Keratinocyte (primary cell): ENCODE data around the gene NUP107. TPM values are rescaled to one million over a fixed set of nuclear protein-coding genes. Genes with fewer than 3 reads are reported as not detected.

Experiments
- DNase-seq: peaks from one replicate; pipeline ENCODE4 v3.0.0-alpha.2; 2011; ENCODE audit warnings: low read depth, missing footprints, low spot score
- FAIRE-seq: peaks from 2 replicates; lab custom pipeline; 2011; peaks lifted over from hg19 to GRCh38; lab: Jason Lieb, UNC
- H2AFZ ChIP-seq: 2 replicates; pipeline ENCODE4 v1.6.0; 2012; ENCODE audit warnings: low read length, control low read depth, inconsistent platforms; ENCODE audit not compliant: control insufficient read depth
- H3K27ac ChIP-seq: 2 replicates; pipeline ENCODE4 v1.5.1; 2011; ENCODE audit warnings: low read length; ENCODE audit not compliant: control insufficient read depth, insufficient read depth
- H3K27me3 ChIP-seq: 3 replicates; pipeline ENCODE4 v1.6.0; 2011; ENCODE audit warnings: low read length; ENCODE audit not compliant: control insufficient read depth, insufficient read depth; ENCODE audit errors: extremely low read depth
- H3K36me3 ChIP-seq, 2 experiments: 2 replicates in 1 of 2; 3 replicates in 1 of 2; pipeline ENCODE4 v1.5.1; 2011; ENCODE audit warnings: low read length in 2 of 2, mild to moderate bottlenecking in 1 of 2; ENCODE audit not compliant: control insufficient read depth in 2 of 2, insufficient read depth in 2 of 2; ENCODE audit errors: extremely low read depth in 1 of 2
- H3K4me1 ChIP-seq: 3 replicates; pipeline ENCODE4 v1.5.1; 2011; ENCODE audit warnings: low read length; ENCODE audit not compliant: control insufficient read depth, insufficient read depth; ENCODE audit errors: extremely low read depth
- H3K4me2 ChIP-seq: 3 replicates; pipeline ENCODE4 v1.6.0; 2011; ENCODE audit warnings: low read depth, low read length; ENCODE audit not compliant: control insufficient read depth, insufficient read depth; ENCODE audit errors: extremely low read depth
- H3K4me3 ChIP-seq, 3 experiments: fragments of 200-600 bp in 1 of 3; sonication (generic) in 1 of 3; 2 replicates in 2 of 3; 3 replicates in 1 of 3; pipeline ENCODE4 v1.5.1; 2011 to 2016; ENCODE audit warnings: low read length in 3 of 3, mild to moderate bottlenecking in 3 of 3, control low read depth in 2 of 3, inconsistent platforms in 1 of 3, low read depth in 1 of 3, mixed read lengths in 1 of 3, mixed run types in 1 of 3, moderate library complexity in 1 of 3; ENCODE audit not compliant: control insufficient read depth in 2 of 3, insufficient read depth in 2 of 3; ENCODE audit errors: extremely low read depth in 1 of 3
- H3K79me2 ChIP-seq: 2 replicates; pipeline ENCODE4 v1.6.0; 2012; ENCODE audit warnings: low read length; ENCODE audit not compliant: control insufficient read depth, insufficient read depth
- H3K9ac ChIP-seq: 3 replicates; pipeline ENCODE4 v1.6.0; 2011; ENCODE audit warnings: low read length; ENCODE audit not compliant: control insufficient read depth, insufficient read depth; ENCODE audit errors: extremely low read depth
- H3K9me1 ChIP-seq: 3 replicates; pipeline ENCODE4 v1.6.0; 2011; ENCODE audit warnings: low read length; ENCODE audit not compliant: control insufficient read depth, insufficient read depth; ENCODE audit errors: extremely low read depth
- H3K9me3 ChIP-seq: 2 replicates; pipeline ENCODE4 v1.5.1; 2012; ENCODE audit warnings: low read depth, low read length; ENCODE audit not compliant: control insufficient read depth
- H4K20me1 ChIP-seq: 3 replicates; pipeline ENCODE4 v1.6.0; 2011; ENCODE audit warnings: low read length; ENCODE audit not compliant: control insufficient read depth, insufficient read depth; ENCODE audit errors: extremely low read depth
- CTCF ChIP-seq, 3 experiments: IDR thresholded peaks in 1 of 3; conservative IDR thresholded peaks in 1 of 3; optimal IDR thresholded peaks in 1 of 3; 2 replicates in 2 of 3; 3 replicates in 1 of 3; pipeline versions ENCODE3 to v1.5.1; 2011; ENCODE audit warnings: low read length in 3 of 3, mild to moderate bottlenecking in 3 of 3, moderate library complexity in 2 of 3, control low read depth in 1 of 3, inconsistent platforms in 1 of 3; ENCODE audit not compliant: insufficient read depth in 2 of 3; ENCODE audit errors: extremely low read depth in 1 of 3
- EZH2 ChIP-seq: IDR thresholded peaks from one replicate; pipeline ENCODE4 v1.6.1; 2012; ENCODE audit warnings: inconsistent platforms, mild to moderate bottlenecking, low read length, moderate library complexity
- dilution Hi-C: fragments of 300-500 bp; cut with MboI; formaldehyde crosslinking; loops from one replicate; pipeline ENCODE4 v1.7.0; 2020; ENCODE audit warnings: low sequenced_read_pairs; ENCODE audit not compliant: extremely low pct_ligation_motif_present
- polyA plus RNA-seq, 5 experiments: library from polyadenylated mRNA; depleted of rRNA in 3 of 5; stranded (reverse) in 3 of 5; stranded (forward) in 1 of 5; unstranded in 1 of 5; fragments of >200 nt; gene quantifications; 1 replicate in 1 of 5; 2 replicates in 3 of 5; 3 replicates in 1 of 5; pipeline versions ENCODE4 v1.2.1 to v1.2.3, GENCODE V29; 2011 to 2012; ENCODE audit warnings: missing spikeins in 2 of 5, low read depth in 1 of 5, low replicate concordance in 1 of 5

The NUP107 gene
- polyA plus RNA-seq, 1 donor (not counting 4 experiments of a cell fraction or from before 2014, with no cell fraction given) = 71.7 TPM

GRCh38 chr12:68762691-68763090 lies 75.9 kb downstream of the NUP107 start:
- no peak overlapping the region for H3K27ac ChIP-seq
- no peak overlapping the region for H3K4me2 ChIP-seq
- dilution Hi-C loops = no loop called here
- H2AFZ ChIP-seq = no peak overlapping the region
- no peak overlapping the region for H3K4me3 ChIP-seq
- H3K36me3 ChIP-seq = peaks cover 4 to 6% of the 10 kb centered on the region in 2 experiments
- no peaks in the 10 kb centered on the region for H3K9me3 ChIP-seq
- H3K4me1 ChIP-seq = no peaks in the 10 kb centered on the region
- no peak for FAIRE-seq
- no peaks in the 10 kb centered on the region for H4K20me1 ChIP-seq
- H3K9ac ChIP-seq = no peak overlapping the region
- DNase-seq = no peak
- H3K79me2 ChIP-seq = no peaks in the 10 kb centered on the region
- no peaks in the 10 kb centered on the region for H3K27me3 ChIP-seq
- TF ChIP-seq EZH2 (no peak), CTCF (optimal IDR thresholded peaks at IDR 0.05 in 1 of 3, IDR thresholded peaks at IDR 0.05 in 1 of 3, conservative IDR thresholded peaks at IDR 0.05 in 1 of 3; ENCODE audit: extremely low read depth in 1 of 3, insufficient read depth in 2 of 3, low read length in 3 of 3) (no peak)
- no peaks in the 10 kb centered on the region for H3K9me1 ChIP-seq

- Histone ChIP-seq H3K9me3 (no peaks in the 10 kb centered on the region), H3K36me3 (peaks cover 4 to 5% of the 10 kb centered on the region in 2 experiments)
- no peak for FAIRE-seq
Observed at GRCh38 chr12:68765696-68766095, 78.9 kb downstream of the NUP107 start.

More at GRCh38 chr12:68765696-68766095, 78.9 kb downstream of the NUP107 start:
- H3K27ac ChIP-seq = no peak overlapping the region
- no peaks in the 10 kb centered on the region for H4K20me1 ChIP-seq
- H3K4me1 ChIP-seq = no peaks in the 10 kb centered on the region
- H3K4me2 ChIP-seq = no peak overlapping the region
- H3K79me2 ChIP-seq = no peaks in the 10 kb centered on the region
- no peaks in the 10 kb centered on the region for H3K9me1 ChIP-seq
- no peak overlapping the region for H2AFZ ChIP-seq
- dilution Hi-C loops = no loop called here
- no peak overlapping the region for H3K4me3 ChIP-seq
- DNase-seq = no peak
- H3K27me3 ChIP-seq = no peaks in the 10 kb centered on the region
- no peak for TF ChIP-seq CTCF (optimal IDR thresholded peaks at IDR 0.05 in 1 of 3, IDR thresholded peaks at IDR 0.05 in 1 of 3, conservative IDR thresholded peaks at IDR 0.05 in 1 of 3; ENCODE audit: extremely low read depth in 1 of 3, insufficient read depth in 2 of 3, low read length in 3 of 3)
- no peak for TF ChIP-seq EZH2
- no peak overlapping the region for H3K9ac ChIP-seq
